Right lobe of liver (tissue), 4 donors: ENCODE results near the gene CEP112.

ENCODE experiments used
- POLR2A ChIP-seq: fragments of 450-650 bp; IDR thresholded peaks from one replicate; pipeline ENCODE4 v1.6.1; 2017; ENCODE audit warnings: antibody characterized with exemption, mild to moderate bottlenecking
- TF ChIP-seq, protein P1 (sequence below), 4 donors: fragments of 200-600 bp in 3 of 4; fragments of 450-650 bp in 1 of 4; IDR thresholded peaks; one replicate each; pipeline versions ENCODE4 v1.5.1 to v1.8.0; 2016 to 2022; ENCODE audit warnings: antibody characterized with exemption in 4 of 4, mild to moderate bottlenecking in 2 of 4
- donor health status: DM: no; HTN: no; CAD: no.
- donor health status: DM: no; HTN: no; CAD: no.
- donor health status: DM: no; HTN: yes; CAD: no.

GRCh38 chr17:65712383-65713267, 479.3 kb downstream of the CEP112 start:
- TF ChIP-seq, protein P1, sequence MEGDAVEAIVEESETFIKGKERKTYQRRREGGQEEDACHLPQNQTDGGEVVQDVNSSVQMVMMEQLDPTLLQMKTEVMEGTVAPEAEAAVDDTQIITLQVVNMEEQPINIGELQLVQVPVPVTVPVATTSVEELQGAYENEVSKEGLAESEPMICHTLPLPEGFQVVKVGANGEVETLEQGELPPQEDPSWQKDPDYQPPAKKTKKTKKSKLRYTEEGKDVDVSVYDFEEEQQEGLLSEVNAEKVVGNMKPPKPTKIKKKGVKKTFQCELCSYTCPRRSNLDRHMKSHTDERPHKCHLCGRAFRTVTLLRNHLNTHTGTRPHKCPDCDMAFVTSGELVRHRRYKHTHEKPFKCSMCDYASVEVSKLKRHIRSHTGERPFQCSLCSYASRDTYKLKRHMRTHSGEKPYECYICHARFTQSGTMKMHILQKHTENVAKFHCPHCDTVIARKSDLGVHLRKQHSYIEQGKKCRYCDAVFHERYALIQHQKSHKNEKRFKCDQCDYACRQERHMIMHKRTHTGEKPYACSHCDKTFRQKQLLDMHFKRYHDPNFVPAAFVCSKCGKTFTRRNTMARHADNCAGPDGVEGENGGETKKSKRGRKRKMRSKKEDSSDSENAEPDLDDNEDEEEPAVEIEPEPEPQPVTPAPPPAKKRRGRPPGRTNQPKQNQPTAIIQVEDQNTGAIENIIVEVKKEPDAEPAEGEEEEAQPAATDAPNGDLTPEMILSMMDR (IDR thresholded peaks at IDR 0.05): no peak
- TF ChIP-seq POLR2A: no peak
